Vagina (tissue), 2 donors: ENCODE results near the gene RPL3. TPM values are rescaled to one million over a fixed set of nuclear protein-coding genes. Genes with fewer than 3 reads are reported as not detected.
"Not testable (repeated sequence)": the region's sequence is repeated elsewhere in the genome, so short reads cannot be mapped to it uniquely, and the experiment has no call there.

Experiments
- DNase-seq, 2 donors: peaks; one replicate each; pipeline ENCODE4 v3.0.0-alpha.2; 2017; ENCODE audit errors: extremely low spot score in 2 of 2
- H3K27ac ChIP-seq: fragments of 200-600 bp; sonication (generic); one replicate; pipeline ENCODE4 v1.5.1; 2019
- H3K27me3 ChIP-seq: fragments of 200-600 bp; sonication (generic); one replicate; pipeline ENCODE4 v1.5.1; 2019
- H3K36me3 ChIP-seq, 2 donors: fragments of 200-600 bp; sonication (generic); one replicate each; pipeline ENCODE4 v1.5.1; 2017 to 2019
- H3K4me1 ChIP-seq: fragments of 200-600 bp; sonication (generic); one replicate; pipeline ENCODE4 v1.5.1; 2019
- H3K4me3 ChIP-seq, 2 donors: fragments of 200-600 bp; sonication (generic); 1 replicate in 1 of 2; 2 replicates in 1 of 2; pipeline ENCODE4 v1.5.1; 2016 to 2019
- H3K9me3 ChIP-seq: fragments of 200-600 bp; sonication (generic); one replicate; pipeline ENCODE4 v1.5.1; 2019
- POLR2A ChIP-seq, 2 donors: fragments of 450-650 bp; IDR thresholded peaks; one replicate each; pipeline ENCODE4 v1.6.1; 2017; ENCODE audit warnings: antibody characterized with exemption in 2 of 2, mild to moderate bottlenecking in 2 of 2, moderate library complexity in 2 of 2
- POLR2AphosphoS5 ChIP-seq, 2 donors: sonication (generic); formaldehyde crosslinking; IDR thresholded peaks; one replicate each; pipeline ENCODE4 v1.9.0; 2017; ENCODE audit warnings: antibody characterized with exemption in 2 of 2, mild to moderate bottlenecking in 2 of 2, low read depth in 1 of 2; ENCODE audit not compliant: insufficient read depth in 1 of 2
- intact Hi-C: fragments of 100-400 bp; cut with DNase I; formaldehyde crosslinking; loops from one replicate; pipeline ENCODE4 v1.15.1; 2023
- total RNA-seq: library from RNA; depleted of rRNA; stranded (reverse); fragments of >200 nt; gene quantifications from one replicate; pipeline ENCODE4 v1.2.3, GENCODE V29; 2016
- TF ChIP-seq, protein P1 (sequence below), 3 experiments: fragments of 450-650 bp in 2 of 3; fragments of 200-600 bp in 1 of 3; sonication (generic) in 1 of 3; IDR thresholded peaks; one replicate each; pipeline ENCODE4 v1.5.1; 2017 to 2019; ENCODE audit warnings: antibody characterized with exemption in 3 of 3, mild to moderate bottlenecking in 2 of 3, moderate library complexity in 2 of 3

Gene RPL3
- total RNA-seq, 1 donor from 2014 or later: 2,613 TPM

- H3K27me3 ChIP-seq: no peaks in the 10 kb centered on the region
- H3K4me1 ChIP-seq: peaks cover 46% of the 10 kb centered on the region
- no peaks in the 10 kb centered on the region for H3K9me3 ChIP-seq
- no peak overlapping the region for H3K4me3 ChIP-seq
- DNase-seq: no peak
- peaks cover 0 to 9% of the 10 kb centered on the region in 2 donors for H3K36me3 ChIP-seq
- no peak overlapping the region for H3K27ac ChIP-seq
- no peak for TF ChIP-seq POLR2A (IDR thresholded peaks at IDR 0.05)
- TF ChIP-seq, protein P1, sequence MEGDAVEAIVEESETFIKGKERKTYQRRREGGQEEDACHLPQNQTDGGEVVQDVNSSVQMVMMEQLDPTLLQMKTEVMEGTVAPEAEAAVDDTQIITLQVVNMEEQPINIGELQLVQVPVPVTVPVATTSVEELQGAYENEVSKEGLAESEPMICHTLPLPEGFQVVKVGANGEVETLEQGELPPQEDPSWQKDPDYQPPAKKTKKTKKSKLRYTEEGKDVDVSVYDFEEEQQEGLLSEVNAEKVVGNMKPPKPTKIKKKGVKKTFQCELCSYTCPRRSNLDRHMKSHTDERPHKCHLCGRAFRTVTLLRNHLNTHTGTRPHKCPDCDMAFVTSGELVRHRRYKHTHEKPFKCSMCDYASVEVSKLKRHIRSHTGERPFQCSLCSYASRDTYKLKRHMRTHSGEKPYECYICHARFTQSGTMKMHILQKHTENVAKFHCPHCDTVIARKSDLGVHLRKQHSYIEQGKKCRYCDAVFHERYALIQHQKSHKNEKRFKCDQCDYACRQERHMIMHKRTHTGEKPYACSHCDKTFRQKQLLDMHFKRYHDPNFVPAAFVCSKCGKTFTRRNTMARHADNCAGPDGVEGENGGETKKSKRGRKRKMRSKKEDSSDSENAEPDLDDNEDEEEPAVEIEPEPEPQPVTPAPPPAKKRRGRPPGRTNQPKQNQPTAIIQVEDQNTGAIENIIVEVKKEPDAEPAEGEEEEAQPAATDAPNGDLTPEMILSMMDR (IDR thresholded peaks at IDR 0.05): no peak
- TF ChIP-seq POLR2AphosphoS5 (IDR thresholded peaks at IDR 0.05; ENCODE audit: insufficient read depth in 1 of 2, low read depth in 1 of 2): peak in 1 of 2 donors; percentile 11
- intact Hi-C loops: no loop called here
Measured at GRCh38 chr22:39356464-39356863, 37.0 kb upstream of the RPL3 start.

GRCh38 chr22:39355805-39356204 lies 36.4 kb upstream of the RPL3 start:
- H3K4me3 ChIP-seq, H3K9me3 ChIP-seq, DNase-seq, H3K36me3 ChIP-seq, H3K27me3 ChIP-seq, H3K27ac ChIP-seq, intact Hi-C loops: not testable (repeated sequence)
- H3K4me1 ChIP-seq: peaks cover 47% of the 10 kb centered on the region

DNA sequence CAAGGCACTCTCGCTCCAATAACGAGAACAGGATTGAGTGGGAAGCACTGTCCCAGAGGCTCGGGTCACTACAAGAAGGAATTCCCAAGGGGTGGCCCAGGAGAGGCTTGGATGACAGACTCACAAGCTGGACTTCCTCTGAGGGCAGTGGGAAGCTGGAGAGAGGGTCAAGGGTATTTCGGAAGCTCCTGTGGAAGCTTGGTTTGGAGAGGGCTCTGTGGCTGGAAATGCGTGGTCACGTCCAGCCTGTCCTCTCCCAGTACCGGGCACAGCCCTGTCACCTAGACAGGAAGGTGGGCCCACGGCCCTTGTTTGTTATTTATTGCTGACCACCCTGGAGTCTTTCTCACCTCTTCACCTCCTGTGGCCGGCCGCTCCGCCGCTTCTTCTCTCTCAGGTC lies 35.7 kb upstream of the RPL3 start:
- Histone ChIP-seq H3K27me3 (no peaks in the 10 kb centered on the region), H3K4me1 (peaks cover 46% of the 10 kb centered on the region), H3K4me3 (no peak overlapping the region), H3K36me3 (peaks cover 0 to 9% of the 10 kb centered on the region in 2 donors), H3K27ac (no peak overlapping the region), H3K9me3 (no peaks in the 10 kb centered on the region)
- TF ChIP-seq POLR2A (IDR thresholded peaks at IDR 0.05): no peak
- TF ChIP-seq, protein P1 (IDR thresholded peaks at IDR 0.05): no peak
- TF ChIP-seq POLR2AphosphoS5 (IDR thresholded peaks at IDR 0.05; ENCODE audit: insufficient read depth in 1 of 2, low read depth in 1 of 2): no peak
- intact Hi-C loops: no loop called here
- peak in 1 of 2 donors; percentile 81 for DNase-seq

- Histone ChIP-seq H3K27ac (peak overlapping the region; percentile 89), H3K4me1 (peaks cover 47% of the 10 kb centered on the region), H3K4me3 (no peak overlapping the region), H3K36me3 (peaks cover 0 to under 1% of the 10 kb centered on the region in 2 donors), H3K27me3 (no peaks in the 10 kb centered on the region), H3K9me3 (no peaks in the 10 kb centered on the region)
- TF ChIP-seq POLR2AphosphoS5 (IDR thresholded peaks at IDR 0.05; ENCODE audit: insufficient read depth in 1 of 2, low read depth in 1 of 2): peak in 1 of 2 donors; percentile 23
- TF ChIP-seq, protein P1 (IDR thresholded peaks at IDR 0.05): no peak
- intact Hi-C loops: no loop called here
- DNase-seq: peak in 1 of 2 donors; percentile 88
Measured at GRCh38 chr22:39353346-39353745, 33.9 kb upstream of the RPL3 start.

DNA sequence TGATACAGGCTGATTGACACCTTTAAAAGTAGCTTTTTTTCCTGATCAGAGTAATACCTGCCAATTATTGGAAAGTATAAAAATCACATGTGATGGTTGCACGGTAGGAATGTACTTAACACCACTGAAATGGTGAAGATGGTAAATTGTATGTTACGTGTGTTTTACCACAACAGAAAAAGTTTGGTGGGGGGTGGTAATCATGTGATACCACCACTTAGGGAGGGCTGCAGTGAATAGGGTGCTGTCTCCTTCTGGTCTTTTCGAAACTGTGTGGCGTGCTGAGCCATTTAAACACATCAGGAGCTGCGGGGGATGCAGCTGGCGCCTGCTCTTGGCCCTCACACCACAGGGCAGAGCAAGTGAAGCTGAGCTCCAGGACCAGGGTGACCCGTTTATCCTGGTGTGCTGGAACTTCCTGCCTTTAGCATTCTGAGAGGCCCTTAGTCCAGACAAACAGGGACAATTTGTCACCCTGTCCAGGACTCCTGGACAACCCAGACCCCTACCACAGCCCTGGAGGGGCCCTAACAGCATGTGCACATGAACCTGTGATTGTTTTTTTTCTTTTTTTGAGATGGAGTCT lies 33.0 kb upstream of the RPL3 start:
- Histone ChIP-seq H3K27ac (peak overlapping the region; percentile 89), H3K27me3 (no peaks in the 10 kb centered on the region), H3K36me3 (no peaks in the 10 kb centered on the region), H3K9me3 (no peaks in the 10 kb centered on the region), H3K4me3 (no peak overlapping the region), H3K4me1 (peaks cover 47% of the 10 kb centered on the region)
- peak in 1 of 2 donors; percentile 81 for DNase-seq
- intact Hi-C loops: no loop called here
- TF ChIP-seq POLR2A (IDR thresholded peaks at IDR 0.05): no peak
- no peak for TF ChIP-seq POLR2AphosphoS5 (IDR thresholded peaks at IDR 0.05; ENCODE audit: insufficient read depth in 1 of 2, low read depth in 1 of 2)
- TF ChIP-seq, protein P1 (IDR thresholded peaks at IDR 0.05): no peak
